PC-3 (cell line): ENCODE measurements around the gene ENTPD5.

ENCODE experiments used
- CTCF ChIP-seq: fragments of 300-600 bp; sonication (generic); conservative IDR thresholded peaks from 2 replicates; pipeline ENCODE4 v1.5.1; 2017; ENCODE audit warnings: antibody characterized with exemption, low read depth, mild to moderate bottlenecking, low read length
- EZH2 ChIP-seq: fragments of 300-600 bp; sonication (generic); IDR thresholded peaks from one replicate; pipeline ENCODE4 v1.6.1; 2017; ENCODE audit warnings: antibody characterized with exemption, mild to moderate bottlenecking, low read length; ENCODE audit not compliant: unreplicated experiment
- EZH2phosphoT487 ChIP-seq: fragments of 300-600 bp; sonication (generic); IDR thresholded peaks from 2 replicates; pipeline ENCODE4 v1.6.1; 2018; ENCODE audit warnings: mild to moderate bottlenecking, antibody characterized with exemption, low read length, borderline replicate concordance

GRCh38 chr14:73968885-73969284, 50.2 kb downstream of the ENTPD5 start:
- no peak for TF ChIP-seq CTCF
- no peak for TF ChIP-seq EZH2phosphoT487
- no peak for TF ChIP-seq EZH2
